HG03045 (cell line): ENCODE results near the gene STARD3.

Experiments used
- ATAC-seq: cut with Tn5 transposase; IDR thresholded peaks from one replicate; pipeline ENCODE4 v1.9.1; 2021; ENCODE audit warnings: mild to moderate bottlenecking, moderate library complexity; ENCODE audit not compliant: unreplicated experiment

The STARD3 gene

DNA sequence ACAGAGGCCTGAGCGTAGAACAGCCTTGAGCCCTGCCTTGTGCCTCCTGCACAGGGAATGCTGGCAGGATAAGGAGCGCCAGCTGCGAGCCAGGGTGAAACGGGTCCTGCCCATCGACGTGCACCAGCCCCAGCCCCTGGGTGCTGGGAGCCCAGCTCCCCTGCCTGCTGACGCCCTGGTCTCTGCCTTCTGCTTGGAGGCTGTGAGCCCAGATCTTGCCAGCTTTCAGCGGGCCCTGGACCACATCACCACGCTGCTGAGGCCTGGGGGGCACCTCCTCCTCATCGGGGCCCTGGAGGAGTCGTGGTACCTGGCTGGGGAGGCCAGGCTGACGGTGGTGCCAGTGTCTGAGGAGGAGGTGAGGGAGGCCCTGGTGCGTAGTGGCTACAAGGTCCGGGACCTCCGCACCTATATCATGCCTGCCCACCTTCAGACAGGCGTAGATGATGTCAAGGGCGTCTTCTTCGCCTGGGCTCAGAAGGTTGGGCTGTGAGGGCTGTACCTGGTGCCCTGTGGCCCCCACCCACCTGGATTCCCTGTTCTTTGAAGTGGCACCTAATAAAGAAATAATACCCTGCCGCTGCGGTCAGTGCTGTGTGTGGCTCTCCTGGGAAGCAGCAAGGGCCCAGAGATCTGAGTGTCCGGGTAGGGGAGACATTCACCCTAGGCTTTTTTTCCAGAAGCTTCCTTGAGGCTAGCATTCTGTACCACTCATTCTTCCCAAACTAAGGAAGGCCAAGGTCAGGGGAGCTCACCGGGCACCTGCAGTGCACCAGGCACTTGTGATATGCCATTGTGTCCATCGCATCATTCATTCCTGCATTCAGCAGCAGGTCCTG lies 33.2 kb downstream of the STARD3 start:
- ATAC-seq, result no peak

DNA sequence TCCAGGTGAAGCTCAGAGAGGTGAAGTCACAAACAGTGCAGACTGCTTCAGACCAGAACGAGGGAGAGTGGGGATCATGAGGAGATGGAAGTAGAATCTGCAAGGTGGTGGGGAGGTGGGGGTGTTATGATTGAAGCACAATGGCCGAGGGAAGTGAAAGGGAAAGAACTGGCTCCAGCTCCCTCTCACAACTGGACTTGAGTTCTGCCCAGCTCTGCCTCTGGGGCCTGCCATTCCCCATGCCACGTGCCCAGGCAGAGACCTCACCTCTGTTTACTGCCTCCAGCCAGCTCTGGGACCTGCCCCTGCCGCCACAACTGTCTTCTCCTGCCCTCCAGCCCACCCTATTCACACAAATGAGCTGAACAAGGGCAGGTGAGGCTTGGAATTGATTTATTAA lies 33.8 kb downstream of the STARD3 start:
- no peak for ATAC-seq

DNA sequence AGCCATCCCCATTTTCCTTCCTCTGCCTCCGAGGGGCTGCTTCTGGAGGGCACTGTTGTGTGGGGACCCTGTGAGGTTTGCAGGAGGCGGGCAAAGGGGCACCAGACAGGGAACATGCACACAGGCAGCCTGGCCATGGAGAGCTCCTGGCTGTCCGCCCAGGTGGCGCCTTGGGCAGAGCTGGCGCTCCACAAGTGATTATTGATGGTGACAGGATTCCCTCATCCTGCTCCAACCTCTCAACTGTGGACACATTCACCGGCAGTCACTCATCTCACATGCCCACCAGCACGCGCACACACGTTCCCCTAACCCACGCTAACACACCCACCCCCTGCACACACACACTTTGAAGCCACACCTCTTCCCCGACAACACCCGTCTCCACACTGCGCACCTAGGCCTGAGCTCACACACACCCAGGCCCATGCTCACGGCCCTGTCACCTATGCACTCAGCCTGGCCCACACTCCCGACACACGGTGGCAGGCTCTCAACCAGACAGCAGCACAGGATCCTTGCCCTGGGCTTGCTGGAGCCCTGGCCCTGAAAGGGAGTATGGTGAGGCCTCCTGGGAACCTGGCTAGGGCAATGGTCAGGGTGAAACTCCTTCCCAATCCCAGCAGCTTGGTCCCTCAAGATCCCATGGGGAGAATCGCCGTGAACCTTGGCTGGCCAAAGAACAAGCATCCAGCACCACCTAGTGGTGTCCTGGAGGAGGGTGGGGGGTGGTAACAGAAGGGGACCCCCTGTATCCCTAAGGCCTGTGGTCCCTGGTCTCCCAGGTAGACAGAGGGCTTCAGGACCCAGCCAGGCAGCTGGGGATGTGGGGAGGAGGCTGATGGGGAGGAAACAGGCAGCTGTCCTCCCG lies 34.9 kb downstream of the STARD3 start:
- no peak for ATAC-seq

DNA sequence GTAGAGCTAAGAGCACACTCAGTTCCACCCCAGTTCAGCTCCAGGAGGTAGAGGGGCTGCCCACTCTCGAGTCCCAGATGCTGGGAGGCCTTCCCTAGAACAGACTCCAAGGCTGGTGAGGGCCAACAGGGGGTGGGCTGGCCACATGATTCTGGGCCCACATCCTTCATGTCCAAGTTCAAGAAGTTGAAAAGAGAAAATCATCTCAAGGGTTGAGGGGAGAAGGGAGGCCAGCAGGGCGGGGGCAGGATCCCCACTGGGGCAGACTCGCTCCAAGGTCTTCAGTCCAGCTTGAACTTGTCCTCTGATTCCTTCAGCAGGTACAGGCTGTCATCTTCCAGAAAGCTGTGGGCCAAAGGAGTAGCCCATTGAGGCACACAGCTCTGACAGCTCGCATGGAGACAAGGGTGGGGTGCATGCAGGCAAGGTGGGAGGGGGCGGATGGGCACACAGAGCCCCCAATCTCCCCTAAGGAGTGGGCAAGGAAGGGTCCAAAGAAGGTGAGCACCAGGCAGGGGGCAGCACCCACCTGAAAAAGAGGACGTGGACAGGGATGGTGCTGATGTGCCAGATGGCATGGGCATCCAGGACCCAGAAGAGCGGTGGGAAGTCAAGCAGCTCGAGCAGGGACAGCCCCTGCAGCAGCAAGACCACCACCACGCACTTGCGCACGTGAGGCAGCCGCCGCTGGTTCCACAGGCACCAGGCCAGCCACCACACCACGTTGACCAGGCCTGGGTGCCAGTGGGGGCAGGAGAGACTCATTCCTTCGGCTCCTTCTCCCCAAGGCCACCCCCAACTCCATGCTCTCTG lies 35.8 kb downstream of the STARD3 start:
- ATAC-seq, result no peak

DNA sequence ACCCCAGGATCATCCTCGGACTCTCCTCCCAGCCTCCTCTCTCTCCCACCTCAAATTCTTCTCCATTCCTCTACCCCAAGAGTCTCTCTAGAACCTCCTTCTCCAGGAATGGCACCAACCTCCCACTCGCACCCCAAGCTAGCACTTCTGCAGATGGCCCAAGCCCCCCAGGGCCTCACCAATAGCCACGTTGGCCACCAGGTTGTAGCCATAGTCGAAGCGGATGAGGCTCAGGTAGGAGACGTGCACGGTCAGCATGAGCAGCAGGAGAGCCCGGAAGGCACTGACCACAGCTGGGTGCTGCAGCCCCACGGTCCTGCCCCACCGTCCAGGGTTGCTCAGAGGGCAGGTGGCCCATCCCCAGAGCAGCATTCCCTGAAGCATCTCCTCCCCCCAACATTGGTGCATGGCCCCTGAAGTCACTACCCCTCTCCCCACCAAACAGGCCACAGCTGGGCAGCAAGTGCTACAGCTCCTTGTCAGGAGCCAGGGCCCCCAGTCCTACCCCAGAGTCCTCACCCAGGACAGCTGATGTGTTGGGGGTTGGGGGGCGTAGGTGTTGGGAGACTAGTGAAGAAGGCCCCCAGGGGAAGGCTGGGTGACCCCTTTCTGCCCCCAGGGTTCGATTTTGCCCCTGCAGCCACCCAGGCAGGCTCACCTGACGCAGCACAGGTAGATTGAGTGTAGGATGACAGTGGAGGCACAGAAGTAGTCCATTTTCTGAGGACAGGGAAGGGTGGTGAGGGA lies 36.6 kb downstream of the STARD3 start:
- ATAC-seq, result no peak

DNA sequence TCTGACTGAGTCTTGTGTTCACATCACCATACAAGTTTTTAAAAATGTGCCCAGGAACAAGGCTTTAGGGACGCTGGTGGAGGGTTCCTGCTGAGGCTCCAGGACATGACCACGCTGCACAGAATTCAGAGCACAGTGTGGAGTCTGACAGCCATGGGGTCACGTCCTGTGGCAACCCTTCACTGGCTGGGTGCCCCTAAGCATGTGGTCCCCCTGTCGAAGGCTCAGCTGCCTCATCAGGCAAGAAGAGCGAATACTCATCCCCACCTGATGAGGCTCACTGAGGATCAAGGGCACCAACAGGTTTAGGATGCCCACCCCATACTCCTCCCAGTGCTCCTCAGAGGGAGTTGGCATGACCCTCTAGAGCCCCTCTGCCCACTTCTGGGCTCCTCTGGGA lies 37.2 kb downstream of the STARD3 start:
- no peak for ATAC-seq

DNA sequence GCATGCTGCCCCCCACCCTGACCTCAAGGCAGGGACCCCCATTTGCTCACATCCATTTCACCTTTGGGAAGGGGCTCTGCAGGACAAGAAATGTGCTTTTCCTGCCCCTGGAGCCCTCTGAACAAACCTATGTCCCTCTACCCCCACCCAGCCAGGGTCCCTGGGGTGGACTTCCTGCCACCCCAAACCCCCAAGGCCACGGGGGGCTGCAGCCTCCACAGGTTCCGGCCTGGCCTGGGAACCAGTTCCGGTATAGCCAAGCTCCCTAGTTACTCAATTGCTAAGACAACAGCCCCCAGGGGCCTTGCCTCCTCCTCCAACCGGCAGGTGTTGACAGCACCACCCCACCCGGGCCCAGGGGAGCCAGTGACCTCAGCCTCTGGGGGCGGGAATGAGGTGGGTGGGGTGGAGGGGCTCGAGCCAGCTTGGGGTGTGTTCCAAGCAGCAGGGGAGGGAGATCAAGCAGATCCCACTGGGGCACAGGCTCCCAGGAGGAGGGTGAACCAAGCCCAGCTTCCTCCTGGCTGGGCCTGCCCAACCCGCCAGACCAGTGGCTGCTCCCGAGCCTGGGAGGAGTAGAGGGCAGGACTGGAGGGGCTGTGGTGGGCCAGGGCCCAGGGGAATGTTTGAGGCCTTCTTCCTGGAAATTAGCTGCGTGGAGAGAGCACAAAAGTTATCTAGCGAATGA lies 37.9 kb downstream of the STARD3 start:
- no peak for ATAC-seq

DNA sequence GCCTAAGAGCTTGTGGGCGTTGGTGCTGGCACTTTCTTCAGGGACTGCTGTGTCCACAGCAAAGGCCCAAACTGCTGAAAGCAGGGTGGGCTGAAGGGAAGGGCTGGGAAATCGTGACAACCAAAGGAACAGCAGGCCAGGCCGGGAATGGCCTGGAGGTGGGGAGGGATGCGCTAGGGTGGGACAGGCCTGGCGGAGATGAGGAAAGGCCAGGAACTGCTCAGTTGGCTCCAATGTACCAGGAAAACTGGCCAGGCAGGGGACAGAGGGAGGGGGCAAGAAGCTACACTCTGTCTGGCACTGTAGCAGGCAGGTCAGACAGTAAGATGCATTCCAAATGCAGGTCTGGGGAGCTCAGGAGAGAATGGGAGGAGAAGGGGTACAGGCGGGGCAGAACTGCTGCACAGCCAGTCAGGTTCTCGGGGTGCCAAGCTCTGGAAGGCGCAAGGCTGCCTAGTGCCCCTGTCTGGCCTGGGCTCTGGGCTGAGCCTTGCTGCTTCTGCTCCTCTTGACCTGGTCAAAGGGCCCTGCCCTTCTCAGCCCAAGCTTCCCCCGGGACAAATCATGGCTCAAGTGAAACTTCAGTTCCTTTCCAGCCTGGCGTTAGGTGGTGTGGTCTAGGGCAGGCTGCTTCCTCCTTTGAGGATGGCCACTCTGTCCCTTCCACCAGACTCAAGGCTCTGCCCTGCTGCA lies 38.6 kb downstream of the STARD3 start:
- no peak for ATAC-seq

DNA sequence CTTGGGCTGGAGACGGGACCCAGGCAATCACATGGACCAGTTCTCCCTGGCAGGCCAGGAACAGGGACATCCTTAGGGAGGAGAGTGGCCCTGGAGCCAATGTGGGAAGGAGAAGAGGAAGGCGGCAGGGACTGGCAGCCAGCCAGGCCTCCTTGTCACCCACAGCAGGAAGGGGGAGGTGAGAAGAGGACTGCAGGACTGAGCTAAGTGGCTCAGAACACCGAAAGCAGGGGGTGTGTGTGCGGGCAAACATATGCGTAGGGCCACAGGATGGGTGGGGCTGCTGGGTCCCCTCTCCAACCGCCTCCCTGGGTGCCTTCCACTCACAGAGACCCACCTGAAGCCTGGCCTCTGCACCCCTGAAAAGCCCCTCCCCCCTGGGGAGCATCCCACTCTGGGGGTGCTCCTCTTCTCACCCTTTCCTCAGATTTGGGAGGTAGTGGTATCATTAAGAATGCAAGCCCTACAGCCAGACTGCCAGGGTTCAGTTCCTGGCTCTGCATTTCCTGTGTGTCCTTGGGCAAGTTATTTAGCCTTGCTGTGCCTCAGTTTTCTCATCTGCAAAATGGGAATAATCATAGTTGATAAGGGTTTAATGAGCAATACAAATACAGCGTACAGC lies 39.4 kb downstream of the STARD3 start:
- ATAC-seq, result no peak

DNA sequence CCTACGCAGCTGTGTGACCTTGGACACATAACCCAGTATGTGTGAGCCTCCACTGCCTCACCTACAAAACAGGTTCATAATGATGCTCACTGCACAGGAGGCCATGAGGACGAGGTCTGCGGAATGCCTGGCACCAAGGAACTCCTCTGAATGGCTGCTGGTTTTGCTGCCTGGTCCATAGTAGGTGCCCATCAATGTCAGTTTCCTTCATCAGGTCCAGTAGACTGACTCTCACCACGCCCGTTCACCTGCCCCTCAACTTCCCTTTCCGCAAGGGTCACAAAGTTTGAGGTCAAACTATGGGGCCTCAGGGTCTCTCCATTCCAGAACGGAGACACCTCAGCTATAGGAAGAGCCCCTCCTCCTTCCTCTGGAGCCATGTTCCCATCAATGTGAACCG lies 40.1 kb downstream of the STARD3 start:
- ATAC-seq, result no peak

DNA sequence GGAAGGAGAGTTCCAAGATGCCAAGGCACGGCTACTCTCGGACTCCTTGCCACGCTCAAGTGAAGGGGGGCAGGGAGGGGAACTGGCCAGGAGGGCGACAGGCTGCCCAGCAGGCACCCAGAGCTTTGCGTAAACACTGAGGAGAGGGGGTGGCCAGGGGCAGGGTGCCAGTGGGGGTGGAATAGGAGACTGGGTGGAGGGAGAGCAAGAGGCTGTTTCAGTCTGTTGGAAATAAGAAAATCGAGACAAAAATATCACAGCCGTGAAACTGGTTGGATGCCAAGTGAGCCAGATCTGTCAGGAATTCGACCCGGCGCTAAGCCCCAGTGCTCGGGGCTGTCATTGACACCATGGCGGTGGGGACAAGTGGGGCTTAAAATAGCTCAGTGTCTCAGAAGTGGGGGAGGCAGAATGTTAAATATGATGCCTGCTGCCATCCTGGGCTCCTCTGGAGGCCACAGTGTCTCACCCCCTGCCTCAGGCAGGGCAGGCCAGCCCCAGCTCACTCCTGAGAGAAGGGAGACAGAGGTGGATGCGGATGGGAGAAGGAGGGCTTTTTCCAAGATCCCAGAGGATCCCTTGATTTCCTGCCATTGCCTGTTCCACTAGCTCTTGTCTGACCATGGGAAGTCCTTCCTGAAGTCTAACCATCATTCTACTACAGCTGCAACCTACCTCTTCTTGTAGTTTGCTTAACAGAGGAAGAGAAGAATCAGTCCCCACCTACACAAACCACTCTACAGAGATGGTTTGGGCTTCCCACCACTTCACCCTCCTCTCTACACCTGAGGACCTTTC lies 40.8 kb downstream of the STARD3 start:
- ATAC-seq, result no peak

DNA sequence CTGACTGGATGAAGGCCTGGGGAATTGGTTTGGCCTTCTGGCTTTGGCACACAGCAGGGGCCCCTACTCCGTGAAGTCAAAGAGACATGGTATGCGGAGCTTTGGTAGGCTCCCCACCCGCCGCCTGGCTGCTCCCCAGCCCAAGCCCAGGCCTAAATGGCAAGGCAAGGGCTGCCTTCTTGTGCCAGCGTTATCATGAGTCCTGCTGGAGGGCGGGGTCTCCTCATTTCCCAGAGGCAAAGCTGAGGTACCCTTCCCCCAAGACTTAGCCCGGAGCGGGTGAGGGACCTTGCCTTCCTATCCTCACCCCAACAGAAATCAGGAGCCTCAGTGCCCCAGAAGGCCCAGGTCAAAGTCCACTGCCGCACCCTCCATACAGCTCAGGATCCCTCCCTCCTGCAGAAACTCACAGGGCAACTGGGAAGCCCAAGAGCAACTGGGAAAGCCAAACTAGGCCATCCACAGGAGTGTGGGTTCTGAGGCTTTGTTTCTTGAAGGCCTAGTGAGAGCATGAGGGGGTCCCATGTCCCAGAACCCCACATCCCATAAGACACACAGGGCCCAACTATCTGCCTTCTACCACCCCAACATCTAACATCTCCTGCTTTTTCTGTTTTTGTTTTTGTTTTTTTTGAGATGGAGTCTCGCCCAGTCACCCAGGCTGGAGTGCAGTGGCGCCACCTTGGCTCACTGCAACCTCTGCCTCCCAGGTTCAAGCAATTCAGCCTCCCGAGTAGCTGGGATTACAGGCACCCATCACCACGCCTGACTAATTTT lies 41.6 kb downstream of the STARD3 start:
- ATAC-seq, result no peak

DNA sequence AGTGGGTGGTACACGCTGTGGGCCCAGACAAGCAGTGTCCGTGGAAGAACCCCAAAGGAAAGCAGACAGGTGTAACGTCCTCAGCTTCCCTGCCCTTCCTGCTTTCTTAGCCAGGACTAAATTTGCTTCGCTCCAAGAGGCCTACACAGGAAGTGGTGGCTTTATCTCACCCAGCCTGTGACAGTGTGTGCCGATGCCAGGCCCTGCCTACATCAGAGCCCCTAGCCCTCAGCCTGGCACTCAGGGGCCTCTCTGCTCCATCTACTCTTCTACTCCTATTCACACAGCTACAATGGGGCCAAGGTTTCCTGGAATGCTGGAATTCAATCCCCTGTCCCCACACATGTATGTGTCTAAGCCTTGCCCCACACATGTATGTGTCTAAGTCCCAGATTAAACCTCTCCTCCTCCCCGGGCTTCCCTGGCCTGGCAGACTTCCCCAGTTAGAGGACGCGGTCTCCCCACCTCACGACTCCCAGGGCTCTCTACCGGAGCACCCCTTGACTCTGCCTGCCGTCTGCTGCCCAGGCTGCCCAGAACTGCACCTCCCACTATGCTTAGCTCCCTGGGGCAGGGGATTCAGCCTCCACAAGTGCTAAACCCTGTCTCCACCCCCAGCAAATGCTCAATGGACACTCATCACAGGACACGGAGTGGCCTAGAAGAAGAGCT lies 42.7 kb downstream of the STARD3 start:
- no peak for ATAC-seq

DNA sequence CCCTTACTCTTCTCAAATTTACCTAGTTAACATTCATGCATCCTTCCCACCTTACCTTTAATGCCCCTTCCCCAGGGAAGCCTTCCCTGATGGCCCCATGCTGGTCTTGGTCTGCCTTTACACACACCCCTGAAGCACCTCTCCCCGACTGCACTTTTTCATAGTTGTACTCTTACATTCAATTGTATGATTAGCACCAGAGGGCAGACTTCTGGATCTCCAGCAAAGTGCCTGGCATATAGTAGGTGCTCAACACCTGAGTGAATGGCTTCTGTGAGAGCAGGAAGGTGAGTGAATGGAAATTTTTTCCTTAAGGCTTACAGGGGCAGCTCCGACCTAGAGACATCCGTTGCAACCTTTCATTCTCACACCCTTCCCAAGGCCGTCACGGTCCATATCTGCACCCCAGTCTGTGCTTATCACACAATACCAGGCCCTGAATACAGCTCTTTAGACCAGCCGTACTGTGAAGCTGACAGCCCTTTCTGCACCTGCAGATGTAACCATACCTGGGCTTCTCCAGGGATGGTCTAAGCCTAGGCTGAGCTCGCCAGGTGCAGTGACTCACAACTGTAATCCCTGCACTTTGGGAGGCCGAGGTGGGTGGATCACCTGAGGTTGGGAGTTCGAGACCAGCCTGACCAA lies 46.5 kb downstream of the STARD3 start:
- ATAC-seq, result no peak

DNA sequence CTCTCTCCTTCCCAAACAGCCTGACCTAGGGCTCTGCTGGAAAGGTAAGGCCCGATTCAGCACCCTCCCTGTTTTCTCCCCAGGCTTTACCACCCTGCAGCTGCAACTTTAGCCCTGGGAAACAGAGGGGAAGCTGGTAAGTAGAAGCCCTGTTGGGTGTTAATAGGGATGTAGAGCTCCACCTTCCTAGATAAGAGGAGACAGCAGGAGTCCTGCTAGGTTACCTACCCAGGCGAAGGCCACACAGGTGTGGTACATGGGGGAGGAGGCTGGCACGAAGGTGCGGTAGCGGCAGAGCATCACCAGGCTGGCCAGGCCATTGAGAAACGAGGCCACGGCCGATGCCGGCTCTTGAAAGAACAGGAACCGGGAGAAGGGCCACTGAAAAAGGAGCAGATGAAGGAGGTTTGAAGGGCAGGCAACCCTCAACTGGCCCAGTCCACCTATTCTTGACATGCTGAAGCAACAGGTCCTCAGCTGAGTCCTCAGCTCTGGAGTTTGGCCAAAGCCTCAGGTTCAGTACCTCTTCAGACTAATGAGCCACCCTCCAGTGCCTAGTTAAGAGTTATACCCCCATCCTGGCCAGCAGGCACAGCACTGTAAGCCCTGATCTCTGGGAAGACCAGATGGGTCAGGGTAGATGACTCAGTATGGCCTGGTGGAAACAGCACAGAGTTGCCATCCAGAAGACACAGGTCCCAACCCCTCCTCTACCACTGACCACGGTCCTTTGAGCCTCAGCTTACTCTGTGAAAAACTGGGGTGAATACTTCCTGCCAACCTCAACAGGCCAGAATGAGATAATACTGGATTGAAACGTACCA lies 47.6 kb downstream of the STARD3 start:
- ATAC-seq, result no peak
